ENCODE data around the gene EDIL3. TPM values are rescaled to one million over a fixed set of nuclear protein-coding genes. Genes with fewer than 3 reads are reported as not detected.

Gene EDIL3
- polyA plus RNA-seq, 1 donor (not counting 4 experiments of a cell fraction or from before 2014, with no cell fraction given) = 0.34 TPM

GRCh38 chr5:83965441-83965840, 419.2 kb downstream of the EDIL3 start:
- Histone ChIP-seq H3K27ac (ENCODE audit: control insufficient read depth, insufficient read depth, low read length) (no peak overlapping the region), H4K20me1 (ENCODE audit: control insufficient read depth, extremely low read depth, insufficient read depth, low read length) (no peaks in the 10 kb centered on the region), H3K9me3 (ENCODE audit: control insufficient read depth, low read depth, low read length) (no peaks in the 10 kb centered on the region), H3K36me3 (ENCODE audit: control insufficient read depth in 2 of 2, extremely low read depth in 1 of 2, insufficient read depth in 2 of 2, low read length in 2 of 2) (no peaks in the 10 kb centered on the region), H3K4me1 (ENCODE audit: control insufficient read depth, extremely low read depth, insufficient read depth, low read length) (no peaks in the 10 kb centered on the region), H3K27me3 (ENCODE audit: control insufficient read depth, extremely low read depth, insufficient read depth, low read length) (no peaks in the 10 kb centered on the region), H2AFZ (ENCODE audit: control insufficient read depth, low read length) (no peak overlapping the region), H3K4me3 (ENCODE audit: control insufficient read depth in 2 of 3, extremely low read depth in 1 of 3, insufficient read depth in 2 of 3, low read depth in 1 of 3, low read length in 3 of 3) (no peak overlapping the region), H3K79me2 (ENCODE audit: control insufficient read depth, insufficient read depth, low read length) (no peaks in the 10 kb centered on the region), H3K4me2 (ENCODE audit: control insufficient read depth, extremely low read depth, insufficient read depth, low read depth, low read length) (no peak overlapping the region), H3K9ac (ENCODE audit: control insufficient read depth, extremely low read depth, insufficient read depth, low read length) (no peak overlapping the region), H3K9me1 (ENCODE audit: control insufficient read depth, extremely low read depth, insufficient read depth, low read length) (no peaks in the 10 kb centered on the region)
- FAIRE-seq (no peak), DNase-seq (ENCODE audit: low read depth, low spot score) (no peak)
- TF ChIP-seq CTCF (optimal IDR thresholded peaks at IDR 0.05 in 1 of 3, IDR thresholded peaks at IDR 0.05 in 1 of 3, conservative IDR thresholded peaks at IDR 0.05 in 1 of 3; ENCODE audit: extremely low read depth in 1 of 3, insufficient read depth in 2 of 3, low read length in 3 of 3) (no peak), EZH2 (IDR thresholded peaks at IDR 0.05; ENCODE audit: low read length) (no peak)
- dilution Hi-C loops (cut with MboI; ENCODE audit: extremely low pct_ligation_motif_present, low sequenced_read_pairs) = no loop called here

- Histone ChIP-seq H3K27me3 (ENCODE audit: control insufficient read depth, extremely low read depth, insufficient read depth, low read length) (no peaks in the 10 kb centered on the region), H2AFZ (ENCODE audit: control insufficient read depth, low read length) (no peak overlapping the region), H3K4me3 (ENCODE audit: control insufficient read depth in 2 of 3, extremely low read depth in 1 of 3, insufficient read depth in 2 of 3, low read depth in 1 of 3, low read length in 3 of 3) (no peak overlapping the region), H4K20me1 (ENCODE audit: control insufficient read depth, extremely low read depth, insufficient read depth, low read length) (no peaks in the 10 kb centered on the region), H3K9ac (ENCODE audit: control insufficient read depth, extremely low read depth, insufficient read depth, low read length) (no peak overlapping the region), H3K4me1 (ENCODE audit: control insufficient read depth, extremely low read depth, insufficient read depth, low read length) (no peaks in the 10 kb centered on the region), H3K27ac (ENCODE audit: control insufficient read depth, insufficient read depth, low read length) (no peak overlapping the region), H3K9me3 (ENCODE audit: control insufficient read depth, low read depth, low read length) (no peaks in the 10 kb centered on the region), H3K4me2 (ENCODE audit: control insufficient read depth, extremely low read depth, insufficient read depth, low read depth, low read length) (no peak overlapping the region), H3K9me1 (ENCODE audit: control insufficient read depth, extremely low read depth, insufficient read depth, low read length) (no peaks in the 10 kb centered on the region), H3K79me2 (ENCODE audit: control insufficient read depth, insufficient read depth, low read length) (no peaks in the 10 kb centered on the region), H3K36me3 (ENCODE audit: control insufficient read depth in 2 of 2, extremely low read depth in 1 of 2, insufficient read depth in 2 of 2, low read length in 2 of 2) (no peaks in the 10 kb centered on the region)
- dilution Hi-C loops (cut with MboI; ENCODE audit: extremely low pct_ligation_motif_present, low sequenced_read_pairs) = no loop called here
- no peak for TF ChIP-seq EZH2 (IDR thresholded peaks at IDR 0.05; ENCODE audit: low read length)
- DNase-seq (ENCODE audit: low read depth, low spot score) = no peak
- FAIRE-seq = no peak
These were observed 420.4 kb downstream of the EDIL3 start for GRCh38 chr5:83964271-83964670.

- TF ChIP-seq EZH2 (IDR thresholded peaks at IDR 0.05; ENCODE audit: low read length) (no peak), CTCF (optimal IDR thresholded peaks at IDR 0.05 in 1 of 3, IDR thresholded peaks at IDR 0.05 in 1 of 3, conservative IDR thresholded peaks at IDR 0.05 in 1 of 3; ENCODE audit: extremely low read depth in 1 of 3, insufficient read depth in 2 of 3, low read length in 3 of 3) (no peak)
- no peaks in the 10 kb centered on the region for H3K9me3 ChIP-seq (ENCODE audit: control insufficient read depth, low read depth, low read length)
- H3K9me1 ChIP-seq (ENCODE audit: control insufficient read depth, extremely low read depth, insufficient read depth, low read length) = no peaks in the 10 kb centered on the region
- no peaks in the 10 kb centered on the region for H4K20me1 ChIP-seq (ENCODE audit: control insufficient read depth, extremely low read depth, insufficient read depth, low read length)
- H3K4me3 ChIP-seq (ENCODE audit: control insufficient read depth in 2 of 3, extremely low read depth in 1 of 3, insufficient read depth in 2 of 3, low read depth in 1 of 3, low read length in 3 of 3) = no peak overlapping the region
- no peaks in the 10 kb centered on the region for H3K4me1 ChIP-seq (ENCODE audit: control insufficient read depth, extremely low read depth, insufficient read depth, low read length)
- no peaks in the 10 kb centered on the region for H3K79me2 ChIP-seq (ENCODE audit: control insufficient read depth, insufficient read depth, low read length)
- no peak overlapping the region for H2AFZ ChIP-seq (ENCODE audit: control insufficient read depth, low read length)
- H3K36me3 ChIP-seq (ENCODE audit: control insufficient read depth in 2 of 2, extremely low read depth in 1 of 2, insufficient read depth in 2 of 2, low read length in 2 of 2) = no peaks in the 10 kb centered on the region
- H3K9ac ChIP-seq (ENCODE audit: control insufficient read depth, extremely low read depth, insufficient read depth, low read length) = no peak overlapping the region
- no peak overlapping the region for H3K4me2 ChIP-seq (ENCODE audit: control insufficient read depth, extremely low read depth, insufficient read depth, low read depth, low read length)
- FAIRE-seq (no peak), DNase-seq (ENCODE audit: low read depth, low spot score) (no peak)
- no peak overlapping the region for H3K27ac ChIP-seq (ENCODE audit: control insufficient read depth, insufficient read depth, low read length)
- dilution Hi-C loops (cut with MboI; ENCODE audit: extremely low pct_ligation_motif_present, low sequenced_read_pairs) = no loop called here
- no peaks in the 10 kb centered on the region for H3K27me3 ChIP-seq (ENCODE audit: control insufficient read depth, extremely low read depth, insufficient read depth, low read length)
These were observed 427.5 kb downstream of the EDIL3 start for GRCh38 chr5:83957188-83957587.

All from keratinocyte (primary cell).